GM11168 (cell line): ENCODE data around the gene VPS35L.

ENCODE experiments used
- in situ Hi-C: fragments of 300-500 bp; cut with MboI; formaldehyde crosslinking; loops from one replicate; pipeline ENCODE4 v1.12.0; 2022; ENCODE audit warnings: low sequenced_read_pairs; ENCODE audit not compliant: unreplicated experiment

The VPS35L gene

DNA sequence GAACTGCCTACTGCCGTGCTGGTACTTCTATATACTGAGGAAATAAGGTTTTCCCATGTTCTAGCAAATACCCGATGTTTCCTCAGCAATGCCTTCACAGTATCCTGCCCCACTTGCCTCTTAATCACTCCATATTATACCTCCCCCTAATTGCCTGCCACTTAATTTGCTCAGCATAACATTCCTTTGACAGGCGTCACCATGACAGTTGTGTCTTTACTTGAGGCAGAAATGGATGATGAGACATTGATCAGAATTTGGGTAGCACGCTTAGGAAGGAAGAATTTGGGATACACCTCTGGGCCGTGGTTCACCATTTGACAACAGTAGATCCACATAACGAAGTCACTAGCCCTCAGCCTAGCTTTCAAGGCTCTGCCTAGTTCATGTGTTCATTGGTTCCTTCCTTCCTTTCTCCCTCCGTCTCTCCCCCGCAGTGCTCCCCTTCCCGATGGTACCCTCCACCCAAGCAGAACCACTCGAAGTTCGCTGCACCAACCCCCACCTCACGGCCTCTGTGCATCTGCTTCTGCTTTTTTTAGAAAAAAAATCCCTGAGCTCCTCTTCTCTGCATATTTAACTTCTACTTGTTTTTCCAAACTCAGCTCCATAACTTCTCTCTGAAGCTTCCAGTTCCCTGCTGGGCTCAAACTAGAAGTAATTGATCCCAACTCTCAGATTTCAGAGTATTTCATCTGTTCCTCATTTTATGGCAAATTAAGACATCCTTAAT lies 182.0 kb downstream of the VPS35L start:
- in situ Hi-C loops = no loop called here

DNA sequence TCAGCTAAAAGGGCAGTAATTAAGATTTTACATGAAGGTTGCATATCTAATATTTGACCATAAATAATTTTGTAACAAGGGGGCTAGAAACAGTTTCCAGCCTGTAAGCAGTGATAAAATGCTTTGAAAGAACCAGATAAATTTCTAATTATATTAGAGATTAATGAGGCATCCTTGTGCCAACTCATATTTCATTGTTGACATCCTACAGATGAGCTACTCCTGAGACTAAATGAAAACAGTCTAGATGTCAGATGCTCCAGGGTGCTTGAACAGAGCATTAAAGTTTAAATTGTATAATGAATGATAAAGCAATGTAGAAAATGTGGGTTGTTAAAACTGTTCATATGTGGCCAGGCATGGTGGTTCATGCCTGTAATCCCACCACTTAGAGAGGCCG lies 185.9 kb downstream of the VPS35L start:
- in situ Hi-C loops = no loop called here

DNA sequence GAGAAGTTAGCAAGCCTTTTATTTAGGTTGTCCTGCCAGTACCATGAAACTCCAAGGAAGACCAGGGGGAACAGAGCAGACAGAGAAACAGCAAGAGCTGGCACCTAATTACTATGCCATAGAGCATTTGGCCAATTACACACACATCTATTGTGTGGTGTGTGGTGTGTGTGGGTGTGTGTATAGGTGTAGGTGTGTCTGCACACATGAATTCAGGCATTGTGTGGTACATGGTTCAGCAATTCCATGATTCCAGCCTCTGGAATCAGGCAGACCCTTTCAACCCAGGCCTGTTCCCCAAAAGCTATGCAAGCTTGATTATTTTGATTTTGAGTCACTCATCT lies 188.3 kb downstream of the VPS35L start:
- in situ Hi-C loops = no loop called here

DNA sequence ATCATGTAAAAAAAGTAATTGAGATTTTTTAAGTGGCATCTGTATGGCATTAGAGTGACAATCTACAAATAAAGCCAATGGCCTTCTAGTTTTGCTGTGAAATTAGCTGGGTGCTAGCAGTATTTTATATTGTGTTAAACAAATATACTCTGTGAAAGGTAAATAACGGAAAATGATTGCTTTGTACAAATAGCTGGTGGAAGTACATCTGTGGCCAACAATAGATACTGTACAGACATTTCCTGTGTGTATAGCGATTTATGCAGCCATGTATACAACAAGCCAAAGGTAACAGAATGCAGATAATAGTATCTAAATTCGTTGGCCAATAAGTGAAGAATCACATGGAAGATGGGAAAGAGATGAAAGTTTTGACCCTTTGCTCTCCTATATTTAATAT lies 189.2 kb downstream of the VPS35L start:
- in situ Hi-C loops = no loop called here

DNA sequence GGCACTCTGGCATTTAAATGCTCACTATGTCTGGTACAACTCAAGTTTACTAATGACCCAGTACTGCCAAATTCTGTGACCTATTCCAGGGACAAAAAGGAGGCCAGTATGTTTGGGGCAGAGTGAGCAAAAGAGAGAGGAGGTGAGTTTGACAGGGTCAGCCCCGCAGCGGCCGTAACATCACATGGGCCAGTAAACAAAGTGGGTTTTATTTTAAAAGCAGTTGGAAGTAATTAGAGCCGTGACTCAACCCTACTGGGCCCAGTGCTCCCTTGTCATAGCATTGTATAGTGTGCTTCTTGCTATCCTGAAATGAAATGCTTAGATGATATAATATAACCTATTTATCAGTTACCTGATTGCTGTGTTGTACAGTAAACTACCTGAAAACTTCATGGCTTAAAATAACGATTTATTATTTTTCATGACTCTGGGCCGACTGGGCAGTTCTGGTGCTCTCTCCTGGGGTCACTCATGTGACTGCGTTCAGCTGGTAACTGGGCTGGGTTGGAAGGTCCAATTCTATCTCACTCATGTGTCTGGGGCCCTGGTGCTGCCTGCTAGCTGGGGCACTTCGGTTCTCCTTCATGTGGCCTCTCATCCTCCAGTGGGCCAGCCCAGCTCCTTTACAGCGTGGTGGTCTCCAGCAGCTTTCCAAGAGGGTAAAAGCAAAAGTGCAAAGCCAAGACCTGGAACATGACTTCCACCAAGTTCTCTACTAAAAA lies 189.9 kb downstream of the VPS35L start:
- in situ Hi-C loops = no loop called here

DNA sequence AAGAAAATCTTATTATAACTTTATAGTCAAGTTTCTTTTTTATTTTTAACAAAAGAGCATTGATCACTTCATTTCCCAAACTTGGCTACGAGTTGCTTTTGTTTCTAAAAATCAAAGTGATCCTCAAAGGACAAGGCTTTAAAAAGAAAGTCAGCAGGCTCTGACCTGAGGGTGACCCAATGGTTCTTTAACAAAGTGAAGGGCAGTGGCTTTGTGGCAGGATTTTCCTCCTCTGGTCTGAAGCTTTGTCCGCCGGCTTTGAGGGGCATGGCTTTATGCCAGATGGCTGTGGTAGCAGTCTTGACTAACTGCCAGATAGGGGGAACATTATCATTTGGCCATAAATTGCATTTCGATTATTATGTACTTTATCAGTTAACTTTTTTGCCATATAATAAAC lies 191.1 kb downstream of the VPS35L start:
- in situ Hi-C loops = no loop called here

DNA sequence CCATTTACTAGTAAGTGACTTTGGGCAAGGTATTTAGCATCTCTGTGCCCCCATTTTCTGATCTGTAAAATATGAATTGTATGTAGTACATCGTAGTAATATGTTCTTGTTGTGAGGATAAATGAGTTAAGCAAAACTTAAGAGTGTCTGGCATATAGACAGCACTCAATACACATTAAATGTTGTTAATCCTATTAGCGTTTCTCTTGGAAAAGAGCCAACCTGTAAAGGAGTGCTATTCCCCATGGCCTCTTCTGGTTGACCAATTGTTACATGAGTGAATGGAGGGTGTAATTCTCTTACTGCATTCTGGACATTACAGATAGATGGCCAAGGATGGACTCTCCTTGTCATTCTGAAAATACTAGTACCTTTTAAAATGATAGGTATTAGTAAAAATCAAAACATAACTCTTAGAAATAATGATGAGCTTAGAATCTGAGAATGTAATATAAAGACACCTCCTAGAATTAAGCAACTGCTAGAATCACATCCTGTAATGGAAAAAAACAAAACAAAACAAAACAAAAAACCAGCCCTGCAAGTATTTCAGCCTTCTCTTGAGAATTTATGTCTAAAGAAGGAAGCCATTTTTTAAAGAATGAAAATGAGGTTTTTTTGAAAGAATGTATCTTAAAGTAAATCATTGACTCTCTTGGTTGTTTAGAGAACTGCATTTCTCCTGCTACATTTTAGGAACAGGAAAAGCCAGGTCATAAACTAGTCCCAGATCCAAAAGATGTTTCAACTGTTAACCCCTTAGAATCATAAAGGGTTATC lies 193.1 kb downstream of the VPS35L start:
- in situ Hi-C loops = no loop called here

DNA sequence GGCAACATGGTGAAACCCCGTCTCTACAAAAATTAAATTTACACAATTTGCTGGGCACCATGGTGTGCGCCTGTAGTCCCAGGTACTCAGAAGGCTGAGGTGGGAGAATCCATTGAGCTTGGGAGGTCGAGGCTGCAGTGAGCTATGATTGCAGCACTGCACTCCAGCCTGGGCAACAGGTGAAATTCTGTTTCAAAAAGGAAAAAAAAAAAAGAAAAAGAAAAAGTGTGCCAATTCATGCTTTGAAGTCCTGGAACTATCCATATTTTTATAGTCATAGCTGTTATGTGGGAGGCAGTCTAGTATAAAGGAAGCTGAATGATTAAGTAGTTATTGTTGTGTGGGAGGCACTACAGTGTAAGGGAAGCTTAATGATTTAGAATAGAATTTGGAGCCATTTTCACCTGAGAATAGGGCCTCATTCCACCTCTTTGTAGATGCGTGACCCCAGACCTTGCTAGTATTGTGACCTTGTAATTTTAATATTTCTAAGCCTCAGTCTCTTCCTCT lies 194.1 kb downstream of the VPS35L start:
- in situ Hi-C loops = no loop called here
